Suppressor macrophage treated with lipopolysaccharide for 1 hour (primary cell): Measurements from ENCODE around the gene WSCD2.
A peak's percentile ranks its signal among the peaks of the same experiment; 100 is the strongest.

Experiments
- DNase-seq, 3 donors: peaks; one replicate each; pipeline ENCODE4 v3.0.0-alpha.2; 2020 to 2022

Gene WSCD2

GRCh38 chr12:108167974-108168373 is 38.9 kb downstream of the WSCD2 start:
- DNase-seq, result no peak

- no peak for DNase-seq
Measured at GRCh38 chr12:108169708-108170107, 40.6 kb downstream of the WSCD2 start.

DNA sequence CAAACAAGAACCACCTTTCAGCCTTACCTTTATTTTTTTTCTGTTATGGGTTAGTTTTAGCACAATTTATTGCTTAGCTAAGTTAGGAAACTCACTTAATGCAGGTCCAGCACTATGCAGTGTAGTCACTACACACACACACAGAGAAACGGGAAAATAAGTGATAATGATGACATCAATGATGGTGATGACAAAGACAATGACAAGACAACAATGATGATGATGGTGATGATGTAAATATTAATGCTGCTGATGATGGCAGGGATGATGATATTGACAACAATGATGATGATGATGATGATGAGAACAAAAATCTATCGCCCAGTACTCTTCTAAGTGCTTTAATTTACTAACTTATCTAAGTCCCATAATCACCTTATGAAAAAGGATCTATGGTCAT is 41.1 kb downstream of the WSCD2 start:
- DNase-seq, result no peak

- no peak for DNase-seq
Measured at GRCh38 chr12:108172033-108172432, 42.9 kb downstream of the WSCD2 start.

- DNase-seq, result no peak
Measured at GRCh38 chr12:108173160-108173559, 44.1 kb downstream of the WSCD2 start.

DNA sequence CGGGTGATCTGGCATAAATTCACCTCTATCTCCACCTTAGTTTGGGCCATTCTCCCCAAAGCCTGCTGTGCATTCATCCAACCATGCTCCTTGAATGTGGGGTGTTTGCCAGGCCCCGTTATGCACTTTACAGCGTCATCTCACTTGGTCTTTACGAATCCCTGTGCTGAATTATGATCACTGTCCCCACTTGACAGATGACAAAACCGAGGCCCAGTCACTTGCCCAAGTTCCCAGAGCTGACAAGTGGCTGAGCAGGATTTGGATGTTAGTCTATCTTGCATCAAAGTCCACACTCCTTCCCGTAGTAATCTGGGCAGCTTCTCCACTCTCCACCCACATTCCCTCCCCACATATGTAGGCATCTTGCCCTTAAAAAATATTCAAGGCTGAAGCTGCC is 44.8 kb downstream of the WSCD2 start:
- no peak for DNase-seq

GRCh38 chr12:108174641-108175040 is 45.6 kb downstream of the WSCD2 start:
- no peak for DNase-seq

- no peak for DNase-seq
Measured at GRCh38 chr12:108175310-108175709, 46.2 kb downstream of the WSCD2 start.

DNA sequence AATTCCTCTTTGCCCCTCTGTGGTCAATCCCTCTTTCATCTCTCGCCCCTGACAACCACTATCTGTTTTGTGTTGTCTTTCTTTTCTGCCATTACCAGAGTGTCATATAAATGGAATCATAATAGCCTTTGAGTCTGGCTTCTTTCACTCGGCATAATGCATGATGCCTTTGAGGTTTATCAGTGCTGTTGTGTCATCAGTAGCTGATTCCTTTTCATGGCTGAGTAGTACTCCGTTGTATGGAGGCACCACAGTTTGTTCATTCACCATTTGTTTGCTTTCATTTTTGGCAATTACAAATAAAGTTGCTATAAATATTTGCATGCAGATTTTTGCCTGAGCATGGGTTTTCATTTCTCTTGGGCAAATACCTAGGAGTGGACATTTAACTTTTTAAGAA is 47.2 kb downstream of the WSCD2 start:
- DNase-seq, result no peak

- no peak for DNase-seq
Measured at GRCh38 chr12:108177131-108177530, 48.0 kb downstream of the WSCD2 start.

- no peak for DNase-seq
Measured at GRCh38 chr12:108179305-108179704, 50.2 kb downstream of the WSCD2 start.

GRCh38 chr12:108180255-108181094 is 51.4 kb downstream of the WSCD2 start:
- no peak for DNase-seq

- no peak for DNase-seq
Measured at GRCh38 chr12:108181095-108181454, 52.0 kb downstream of the WSCD2 start.

DNA sequence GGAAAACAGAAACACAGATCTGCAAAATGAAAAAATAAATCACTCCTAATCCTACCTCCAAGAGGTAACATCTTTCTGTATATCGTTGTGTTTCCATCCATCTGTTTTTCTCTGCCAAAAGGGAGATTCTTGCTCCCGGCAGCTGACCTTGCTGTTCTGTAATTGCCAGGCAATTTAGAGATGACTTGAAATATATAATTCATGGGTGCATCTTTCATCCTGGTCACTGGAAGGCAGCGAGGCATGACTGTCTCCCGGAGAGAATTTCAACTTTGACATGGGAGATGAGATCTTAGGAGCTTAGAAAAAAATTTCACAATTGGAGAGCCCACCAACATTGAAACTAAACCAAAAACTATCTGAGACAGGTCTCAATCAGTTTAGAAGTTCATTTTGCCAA is 53.0 kb downstream of the WSCD2 start:
- DNase-seq, result no peak

DNA sequence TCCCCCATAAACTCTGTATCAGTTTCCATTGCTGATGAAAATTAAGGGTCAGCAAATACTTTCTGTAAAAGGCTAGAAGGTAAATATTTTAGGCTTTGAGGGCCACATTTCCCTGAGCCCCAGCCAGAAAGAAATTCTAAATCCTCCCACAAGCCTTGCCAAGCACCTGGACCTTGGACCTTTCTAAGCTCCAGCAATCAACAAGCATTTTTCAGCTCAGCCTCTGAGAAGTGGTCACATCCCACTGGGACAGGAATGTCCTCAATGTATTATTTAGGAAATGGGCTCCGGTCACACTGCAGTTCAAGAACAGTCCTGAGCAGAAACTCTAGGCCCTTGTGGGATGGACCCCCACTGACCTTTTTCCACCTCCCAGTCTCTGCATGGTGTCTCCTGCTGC is 55.9 kb downstream of the WSCD2 start:
- no peak for DNase-seq

GRCh38 chr12:108187831-108188230 is 58.7 kb downstream of the WSCD2 start:
- DNase-seq, result no peak

- DNase-seq, result no peak
Measured at GRCh38 chr12:108190529-108190928, 61.4 kb downstream of the WSCD2 start.

- no peak for DNase-seq
Measured at GRCh38 chr12:108191086-108191485, 62.0 kb downstream of the WSCD2 start.

DNA sequence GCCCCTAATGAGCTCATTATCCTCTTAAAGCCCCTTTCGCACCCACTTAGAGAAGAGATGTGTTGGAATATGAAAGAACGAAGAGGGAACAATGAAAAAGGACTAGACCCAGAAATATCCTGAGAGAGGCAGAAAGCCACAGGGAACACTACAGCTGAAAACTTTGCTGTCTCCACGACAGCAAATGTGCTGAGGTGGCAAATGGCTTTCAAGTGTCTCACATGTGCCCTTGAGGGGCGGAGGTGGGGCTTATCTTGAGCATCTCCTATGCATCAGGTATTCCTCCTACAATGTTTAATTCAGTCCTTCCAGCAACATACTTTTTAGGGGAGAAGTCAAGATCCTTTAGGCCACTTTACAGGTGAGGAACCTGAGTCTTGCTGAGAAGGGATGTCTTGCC is 62.9 kb downstream of the WSCD2 start:
- no peak for DNase-seq

GRCh38 chr12:108193493-108193892 is 64.4 kb downstream of the WSCD2 start:
- DNase-seq, result no peak

DNA sequence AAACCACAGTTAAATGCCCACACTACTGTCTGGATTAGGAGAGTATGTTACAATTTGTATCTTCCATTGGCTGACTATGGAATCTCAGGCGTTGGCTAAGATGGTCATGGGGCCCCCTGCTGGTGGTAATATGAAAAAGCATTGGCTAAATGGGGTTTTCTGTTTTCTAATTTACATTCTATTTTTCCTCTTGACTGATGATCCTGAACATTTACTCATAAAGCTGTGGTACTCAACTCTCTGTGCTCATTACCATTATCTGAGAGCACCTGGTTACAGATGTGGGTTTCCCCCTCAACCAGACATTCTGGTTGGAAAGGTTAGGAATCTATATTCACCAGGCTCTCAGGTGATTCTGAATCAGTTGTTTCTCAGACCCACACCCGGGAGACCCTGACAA is 64.8 kb downstream of the WSCD2 start:
- peak; percentile 59 to 77 (median 67) for DNase-seq

GRCh38 chr12:108194585-108194984 is 65.5 kb downstream of the WSCD2 start:
- peak in 1 of 3 donors; percentile 13 for DNase-seq

GRCh38 chr12:108196319-108196718 is 67.2 kb downstream of the WSCD2 start:
- no peak for DNase-seq

GRCh38 chr12:108196921-108197320 is 67.8 kb downstream of the WSCD2 start:
- no peak for DNase-seq

- DNase-seq, result no peak
Measured at GRCh38 chr12:108198043-108198442, 69.0 kb downstream of the WSCD2 start.
